GM21717 (cell line): ENCODE measurements around the gene FRRS1.
"Not testable (repeated sequence)": the region's sequence is repeated elsewhere in the genome, so short reads cannot be mapped to it uniquely, and the experiment has no call there.

Experiments
- ATAC-seq: cut with Tn5 transposase; IDR thresholded peaks from one replicate; pipeline ENCODE4 v1.9.1; 2021; ENCODE audit warnings: mild to moderate bottlenecking, moderate library complexity; ENCODE audit not compliant: unreplicated experiment

The FRRS1 gene

GRCh38 chr1:99766378-99766800 lies at the start of gene FRRS1:
FRRS1 (minus strand) TSS chr1:99766635; CDS start chr1:99748768, 17,867 bp downstream.
- ATAC-seq = peak; percentile 93

GRCh38 chr1:99814373-99814900 lies 48.0 kb upstream of the FRRS1 start:
- ATAC-seq = no peak

- no peak for ATAC-seq
Measured at GRCh38 chr1:99811747-99812146, 45.3 kb upstream of the FRRS1 start.

GRCh38 chr1:99811075-99811474 lies 44.6 kb upstream of the FRRS1 start:
- no peak for ATAC-seq

- peak; percentile 85 for ATAC-seq
Measured at GRCh38 chr1:99808391-99809115, 42.1 kb upstream of the FRRS1 start.

- no peak for ATAC-seq
Measured at GRCh38 chr1:99806882-99807281, 40.4 kb upstream of the FRRS1 start.

GRCh38 chr1:99801584-99801983 lies 35.1 kb upstream of the FRRS1 start:
- no peak for ATAC-seq

- not testable (repeated sequence) for ATAC-seq
Measured at GRCh38 chr1:99793861-99794260, 27.4 kb upstream of the FRRS1 start.

GRCh38 chr1:99789715-99790114 lies 23.3 kb upstream of the FRRS1 start:
- ATAC-seq = no peak

- no peak for ATAC-seq
Measured at GRCh38 chr1:99788896-99789295, 22.5 kb upstream of the FRRS1 start.

GRCh38 chr1:99786751-99787501 lies 20.5 kb upstream of the FRRS1 start:
- ATAC-seq = peak; percentile 73

GRCh38 chr1:99784809-99785255 lies 18.4 kb upstream of the FRRS1 start:
- ATAC-seq = no peak

GRCh38 chr1:99784143-99784542 lies 17.7 kb upstream of the FRRS1 start:
- ATAC-seq = no peak

- no peak for ATAC-seq
Measured at GRCh38 chr1:99782920-99783319, 16.5 kb upstream of the FRRS1 start.

GRCh38 chr1:99782397-99782796 lies 16.0 kb upstream of the FRRS1 start:
- ATAC-seq = no peak

- ATAC-seq = no peak
Measured at GRCh38 chr1:99781798-99782197, 15.4 kb upstream of the FRRS1 start.

GRCh38 chr1:99777752-99778151 lies 11.3 kb upstream of the FRRS1 start:
- ATAC-seq = no peak

- peak; percentile 48 for ATAC-seq
Measured at GRCh38 chr1:99776120-99776519, 9.7 kb upstream of the FRRS1 start.

GRCh38 chr1:99772809-99773208 lies 6.4 kb upstream of the FRRS1 start:
- no peak for ATAC-seq

GRCh38 chr1:99771513-99771918 lies 5.1 kb upstream of the FRRS1 start:
- ATAC-seq = no peak

GRCh38 chr1:99768524-99769245 lies 2.2 kb upstream of the FRRS1 start:
- ATAC-seq = no peak
